Thymus (tissue), 11 donors: ENCODE results near the gene SGCA. TPM values are rescaled to one million over a fixed set of nuclear protein-coding genes. Genes with fewer than 3 reads are reported as not detected.

Experiments used
- DNase-seq, 9 donors: peaks; one replicate each; pipeline ENCODE4 v3.0.0-alpha.2; 2013; ENCODE audit warnings: low spot score in 9 of 9, low read depth in 6 of 9, missing footprints in 1 of 9
- H3K27ac ChIP-seq, 2 donors: one replicate each; pipeline ENCODE4 v1.5.1; 2013; ENCODE audit warnings: control low read depth in 1 of 2, low read depth in 1 of 2, low read length in 1 of 2, mild to moderate bottlenecking in 1 of 2, moderate library complexity in 1 of 2
- H3K27me3 ChIP-seq, 2 donors: one replicate each; pipeline ENCODE4 v1.5.1; 2013; ENCODE audit warnings: low read length in 1 of 2; ENCODE audit not compliant: control insufficient read depth in 2 of 2, insufficient read depth in 1 of 2
- H3K36me3 ChIP-seq, 2 donors: one replicate each; pipeline ENCODE4 v1.5.1; 2013; ENCODE audit warnings: low read length in 1 of 2, mild to moderate bottlenecking in 1 of 2, moderate library complexity in 1 of 2; ENCODE audit not compliant: control insufficient read depth in 2 of 2, insufficient read depth in 2 of 2
- H3K4me1 ChIP-seq, 2 donors: one replicate each; pipeline ENCODE4 v1.5.1; 2013; ENCODE audit warnings: low read length in 2 of 2; ENCODE audit not compliant: control insufficient read depth in 2 of 2, insufficient read depth in 2 of 2
- H3K4me3 ChIP-seq, 2 donors: one replicate each; pipeline ENCODE4 v1.5.1; 2013; ENCODE audit warnings: low read length in 2 of 2, control low read depth in 1 of 2, mild to moderate bottlenecking in 1 of 2
- H3K9me3 ChIP-seq, 2 donors: one replicate each; pipeline ENCODE4 v1.5.1; 2013; ENCODE audit warnings: low read length in 1 of 2, mild to moderate bottlenecking in 1 of 2; ENCODE audit not compliant: control insufficient read depth in 2 of 2, insufficient read depth in 1 of 2
- WGBS: extraction: QIAGEN DNeasy Blood & Tissue Kit; methylation state at CpG from one replicate; pipeline ENCODE4 v1.1.7; 2013; 5-methylcytosine and 5-hydroxymethylcytosine counted together
- polyA plus RNA-seq: library from polyadenylated mRNA; stranded (reverse); fragments of 200-250 nt; gene quantifications from one replicate; pipeline ENCODE4 v1.2.3, GENCODE V29; 2013
- total RNA-seq: library from RNA; stranded (reverse); fragments of 120-200 nt; gene quantifications from one replicate; pipeline ENCODE4 v1.2.4, GENCODE V29; 2013
- donor health status: healthy.

Gene SGCA
- total and polyA plus RNA-seq, 2 donors: 1.7 to 5.4 TPM

DNA sequence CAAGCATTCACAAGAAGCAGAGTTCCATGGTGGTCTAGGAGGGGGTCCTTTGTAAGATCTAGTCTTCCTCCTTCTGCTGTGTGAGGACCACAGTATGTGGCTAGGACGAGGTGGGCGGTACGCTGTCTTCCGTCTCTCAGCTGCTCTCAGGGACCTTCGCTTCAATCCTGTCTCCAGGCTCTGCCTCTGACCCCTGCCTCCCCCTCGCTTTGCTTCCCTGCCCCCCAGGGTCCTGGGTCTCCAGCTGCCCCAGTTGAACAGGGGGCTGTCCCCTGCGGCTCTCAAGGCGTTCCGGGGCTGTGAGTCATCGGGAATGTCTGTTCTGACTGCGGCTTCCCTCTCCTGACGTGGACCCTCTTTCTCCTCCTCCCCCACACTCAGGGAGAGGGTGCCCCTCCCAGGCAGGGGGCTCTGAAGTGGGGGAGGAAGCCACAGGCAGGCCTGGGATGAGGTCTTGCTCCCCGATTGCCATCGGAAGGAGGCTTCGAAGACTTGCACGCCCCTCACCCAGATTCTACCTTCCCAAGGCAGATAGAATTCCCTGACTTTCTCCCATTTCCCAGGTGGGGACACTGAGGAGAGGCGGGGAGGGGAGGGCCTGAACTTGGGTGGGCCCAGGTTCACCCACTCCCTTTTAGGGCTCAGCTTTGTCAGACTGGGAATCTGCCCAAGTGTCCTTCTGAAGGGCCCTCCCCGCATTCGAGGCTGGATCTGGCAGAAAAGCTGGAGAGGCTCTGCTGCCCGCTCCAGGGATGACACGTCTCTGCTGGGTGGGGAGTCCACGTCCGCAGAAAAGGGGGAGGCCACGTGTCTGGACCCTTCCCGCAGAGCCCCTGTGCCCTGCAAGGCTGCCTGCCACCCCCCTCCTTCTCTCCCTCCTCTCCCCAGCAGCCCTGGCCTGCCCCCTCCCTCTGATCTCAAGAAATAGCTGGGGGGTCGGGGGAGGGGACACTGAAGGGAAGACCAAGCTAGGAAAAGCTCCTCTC lies 44.7 kb downstream of the SGCA start:
- WGBS: 76% methylated on average over 26 of the region's 26 CpGs
- Histone ChIP-seq H3K36me3 (no peaks in the 10 kb centered on the region), H3K27ac (peak overlapping the region in 1 of 2 donors; percentile 43), H3K4me3 (no peak overlapping the region), H3K4me1 (peaks cover 2 to 21% of the 10 kb centered on the region in 2 donors), H3K9me3 (no peaks in the 10 kb centered on the region), H3K27me3 (peaks cover 0 to 56% of the 10 kb centered on the region in 2 donors)
- DNase-seq: no peak

DNA sequence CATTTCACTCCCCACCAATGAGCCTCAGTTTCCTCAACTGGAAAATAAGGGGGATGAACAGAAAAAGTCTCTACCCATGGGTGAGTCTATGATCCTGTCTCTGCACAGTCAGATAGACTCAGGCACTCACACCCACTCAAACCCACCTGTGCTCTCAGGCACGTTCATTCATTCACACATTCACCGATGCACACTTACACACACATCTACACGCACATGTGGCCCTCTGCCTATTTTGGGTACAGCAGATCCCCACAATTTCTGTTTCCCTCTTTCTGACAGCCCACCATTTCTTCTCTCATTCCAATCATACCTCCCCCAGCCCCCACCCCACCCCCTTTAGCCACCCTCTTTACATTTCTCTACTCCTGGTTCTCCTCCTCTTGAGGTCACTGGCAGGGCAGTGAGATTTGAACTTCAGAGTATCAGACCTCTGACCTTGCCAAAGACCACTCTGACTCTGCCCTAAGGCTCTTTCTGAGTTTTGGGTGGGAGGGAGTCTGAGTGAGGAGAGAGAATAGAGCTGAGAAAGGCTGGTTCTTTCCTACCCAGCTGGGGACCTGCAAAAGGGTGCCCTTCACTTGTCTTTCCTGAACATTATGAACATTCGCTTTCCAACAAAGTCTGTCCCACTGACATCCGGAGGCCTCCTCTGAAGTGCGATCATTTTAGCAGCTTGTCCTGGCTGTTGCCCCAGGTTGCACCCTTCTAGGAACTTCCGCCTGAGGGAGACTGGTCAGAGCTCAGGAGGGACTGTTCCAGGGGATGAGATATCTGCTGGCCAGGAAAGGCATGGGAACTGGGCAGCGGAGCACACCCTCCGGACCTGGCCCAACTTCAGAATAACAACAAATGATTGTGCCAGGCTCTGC lies 45.7 kb downstream of the SGCA start:
- peaks cover 0 to 48% of the 10 kb centered on the region in 2 donors for H3K27me3 ChIP-seq
- 95% methylated on average over 9 of the region's 9 CpGs for WGBS
- peaks cover 2 to 21% of the 10 kb centered on the region in 2 donors for H3K4me1 ChIP-seq
- H3K9me3 ChIP-seq: no peaks in the 10 kb centered on the region
- H3K36me3 ChIP-seq: no peaks in the 10 kb centered on the region
- no peak overlapping the region for H3K27ac ChIP-seq
- no peak overlapping the region for H3K4me3 ChIP-seq
- DNase-seq: no peak

DNA sequence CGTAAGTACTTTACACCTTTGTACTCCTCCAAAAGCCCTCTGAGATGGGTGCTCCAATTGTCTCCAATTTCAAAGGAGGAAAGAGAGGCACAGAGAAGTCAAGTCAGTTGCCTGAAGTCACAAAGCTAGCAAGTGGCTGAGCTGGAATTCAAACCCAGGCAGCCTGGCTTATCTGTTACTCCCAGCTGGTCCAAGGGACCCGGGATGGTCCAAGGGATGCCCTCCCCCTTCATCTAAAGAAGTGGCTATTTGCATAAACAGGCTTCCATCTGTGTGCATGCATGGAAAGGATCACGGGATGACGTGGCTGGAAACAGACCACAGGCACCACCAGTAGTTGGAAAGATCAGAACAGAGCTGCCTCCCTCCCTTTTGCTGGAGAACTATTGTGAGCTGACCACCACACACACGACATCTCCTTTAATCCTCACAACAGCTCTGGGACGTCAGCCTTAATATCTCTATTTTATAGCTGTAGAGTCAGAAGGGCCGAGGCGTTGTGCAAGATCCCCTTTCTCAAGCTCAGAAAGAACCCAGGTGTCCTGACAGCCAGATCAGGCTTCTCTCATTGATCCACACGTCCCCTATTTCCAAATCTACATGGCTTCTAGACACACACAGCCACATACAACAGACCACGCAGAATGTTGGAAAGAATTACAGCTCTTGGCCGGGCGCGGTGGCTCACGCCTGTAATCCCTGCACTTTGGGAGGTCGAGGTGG lies 46.5 kb downstream of the SGCA start:
- H3K36me3 ChIP-seq: no peaks in the 10 kb centered on the region
- H3K27ac ChIP-seq: no peak overlapping the region
- no peaks in the 10 kb centered on the region for H3K9me3 ChIP-seq
- 93% methylated on average over 15 of the region's 15 CpGs for WGBS
- peaks cover 0 to 19% of the 10 kb centered on the region in 2 donors for H3K4me1 ChIP-seq
- DNase-seq: no peak
- H3K4me3 ChIP-seq: no peak overlapping the region
- H3K27me3 ChIP-seq: peaks cover 0 to 42% of the 10 kb centered on the region in 2 donors

DNA sequence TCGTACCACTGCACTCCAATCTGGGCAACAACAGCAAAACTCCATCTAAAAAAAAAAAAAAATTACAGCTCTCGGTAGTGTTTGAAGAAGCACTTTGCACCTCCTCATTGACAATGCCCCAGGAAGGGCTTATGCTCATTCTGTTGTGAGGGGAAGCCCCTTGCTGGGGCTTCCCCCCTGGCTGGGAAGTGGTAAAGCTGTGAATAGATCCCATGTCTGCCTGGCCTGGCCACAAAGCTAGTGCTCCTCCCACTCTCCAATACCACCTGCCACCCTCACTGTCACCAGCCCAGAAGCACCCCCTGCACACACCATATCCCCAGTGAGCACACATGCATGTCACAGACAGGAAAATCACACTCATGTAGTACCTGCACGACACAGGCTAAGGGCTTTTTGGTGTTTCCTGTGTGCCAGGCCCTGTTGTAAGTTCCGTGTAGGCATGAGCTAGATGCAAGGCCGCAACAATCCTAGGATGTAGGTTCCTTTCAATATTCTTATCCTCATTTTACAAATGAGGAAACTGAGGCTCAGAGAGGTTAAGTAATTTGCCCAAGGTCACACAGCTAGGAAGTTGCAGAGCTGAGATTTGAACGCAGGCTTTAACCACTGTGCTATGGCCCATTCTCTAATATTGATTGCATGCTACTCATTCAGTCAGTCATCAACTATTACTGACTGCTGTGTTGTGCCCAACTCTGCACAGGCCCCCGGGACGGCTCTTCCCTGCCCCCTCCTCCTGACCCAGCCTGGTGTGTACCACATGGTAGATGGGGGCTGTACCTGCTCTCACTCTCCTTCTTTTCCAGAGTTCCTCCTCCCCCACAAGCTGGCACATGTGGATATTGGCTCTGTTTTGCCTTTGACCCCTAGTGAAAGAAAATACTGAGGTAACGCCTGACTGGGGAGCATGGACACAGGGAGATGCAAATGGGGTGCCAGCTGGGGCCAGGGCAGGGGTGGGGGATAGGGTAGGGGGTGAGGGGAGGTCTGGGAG lies 47.5 kb downstream of the SGCA start:
- DNase-seq: peak in 5 of 9 donors; percentile 8 to 64 (median 21)
- Histone ChIP-seq H3K27me3 (peaks cover 0 to 31% of the 10 kb centered on the region in 2 donors), H3K36me3 (no peaks in the 10 kb centered on the region), H3K4me1 (peaks cover 0 to 19% of the 10 kb centered on the region in 2 donors), H3K4me3 (no peak overlapping the region), H3K9me3 (no peaks in the 10 kb centered on the region), H3K27ac (peak overlapping the region in 1 of 2 donors; percentile 11)
- 74% methylated on average over 9 of the region's 9 CpGs for WGBS

DNA sequence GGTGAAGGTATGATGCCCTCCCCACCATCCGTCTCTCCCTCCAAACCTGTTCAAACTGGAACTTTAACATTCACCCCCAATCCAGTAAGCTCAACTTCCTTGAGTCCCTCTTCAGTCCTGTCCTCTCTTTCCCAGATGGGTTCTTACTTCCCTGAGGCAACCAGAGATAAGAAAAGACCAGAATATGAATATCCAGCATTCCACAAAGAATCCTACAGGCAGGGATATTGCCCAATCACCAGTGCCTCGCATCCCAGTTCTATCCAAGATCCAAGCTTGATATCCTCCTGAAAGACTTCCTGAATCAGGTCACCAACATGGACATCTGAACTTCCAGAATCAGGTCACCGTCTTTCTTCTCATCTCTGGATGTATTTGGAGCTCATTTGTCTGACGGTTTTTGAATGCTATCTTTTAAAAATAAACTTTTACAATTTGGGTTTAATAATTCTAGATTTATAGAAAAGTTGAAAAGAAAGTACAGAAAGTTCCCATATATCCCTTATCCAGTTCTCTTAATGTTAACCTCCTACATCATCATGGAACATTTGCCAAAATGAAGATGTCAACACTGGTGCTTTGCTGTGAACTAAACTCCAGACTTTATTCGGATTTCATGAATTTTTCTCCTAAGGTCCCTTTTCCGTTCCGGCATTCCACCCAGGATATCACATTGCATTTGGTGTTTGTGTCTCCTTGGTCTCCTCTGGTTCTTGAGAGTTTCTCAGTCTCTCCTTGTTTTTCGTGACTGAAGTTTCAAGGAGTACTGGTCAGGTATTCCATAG lies 49.4 kb downstream of the SGCA start:
- DNase-seq: no peak
- no peaks in the 10 kb centered on the region for H3K9me3 ChIP-seq
- peaks cover 0 to 15% of the 10 kb centered on the region in 2 donors for H3K27me3 ChIP-seq
- H3K27ac ChIP-seq: no peak overlapping the region
- peaks cover 0 to 22% of the 10 kb centered on the region in 2 donors for H3K4me1 ChIP-seq
- H3K4me3 ChIP-seq: no peak overlapping the region
- H3K36me3 ChIP-seq: no peaks in the 10 kb centered on the region
- 94% methylated on average over 8 of the region's 8 CpGs for WGBS

DNA sequence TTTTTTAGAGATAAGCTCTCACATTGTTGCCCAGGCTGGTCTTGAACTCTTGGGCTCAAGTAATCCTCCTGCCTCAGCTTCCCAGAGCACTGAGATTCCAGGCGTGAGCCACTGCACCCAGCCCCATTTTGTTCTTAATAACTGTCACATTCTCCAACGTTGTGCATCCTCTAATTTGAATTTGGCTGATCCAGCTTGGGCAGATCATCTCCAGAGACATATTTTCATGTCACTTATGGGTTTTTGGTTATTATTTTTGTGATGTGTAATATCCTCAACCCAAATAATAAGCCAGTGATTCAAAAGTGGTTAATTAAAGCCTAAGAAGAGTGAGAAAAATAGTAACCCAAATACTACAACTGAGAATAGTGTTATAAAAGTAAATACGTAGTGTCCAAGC lies 51.8 kb downstream of the SGCA start:
- Histone ChIP-seq H3K27ac (no peak overlapping the region), H3K4me1 (peaks cover 4 to 26% of the 10 kb centered on the region in 2 donors), H3K9me3 (no peaks in the 10 kb centered on the region), H3K27me3 (no peaks in the 10 kb centered on the region), H3K4me3 (no peak overlapping the region), H3K36me3 (no peaks in the 10 kb centered on the region)
- 91% methylated on average over 3 of the region's 3 CpGs for WGBS
- DNase-seq: no peak

DNA sequence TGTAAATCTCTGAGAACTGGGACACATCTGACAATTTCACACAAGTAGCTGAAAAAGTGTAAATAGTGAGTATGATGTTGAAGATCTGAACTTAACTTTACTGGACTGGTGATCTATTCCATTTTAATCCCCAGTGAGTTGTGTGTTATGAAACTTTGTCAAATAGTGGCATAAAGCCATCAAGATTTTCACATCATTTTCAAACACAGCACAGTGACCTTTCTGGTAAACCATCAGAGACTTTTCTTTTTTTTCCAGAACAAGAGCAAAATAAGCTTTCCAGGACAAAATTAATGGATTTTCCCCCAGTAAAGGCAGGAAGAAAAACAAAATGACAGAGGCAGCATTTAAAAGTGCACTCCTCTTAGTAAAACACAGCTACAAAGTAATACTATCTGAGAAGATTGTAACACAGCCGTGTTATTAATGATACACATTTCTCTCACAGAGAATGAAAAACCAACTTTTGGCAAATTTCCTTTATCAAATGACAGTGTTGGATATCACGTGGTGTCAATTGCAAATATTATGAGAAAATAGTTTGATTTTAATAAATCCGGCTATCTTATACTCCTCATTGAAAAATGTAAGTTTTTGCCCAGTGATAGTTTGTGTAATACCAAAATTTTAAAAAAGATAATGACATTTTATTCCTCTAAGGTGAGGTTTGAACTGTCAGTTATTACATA lies 52.4 kb downstream of the SGCA start:
- Histone ChIP-seq H3K27me3 (no peaks in the 10 kb centered on the region), H3K4me3 (no peak overlapping the region), H3K4me1 (peaks cover 4 to 23% of the 10 kb centered on the region in 2 donors), H3K36me3 (no peaks in the 10 kb centered on the region), H3K9me3 (no peaks in the 10 kb centered on the region), H3K27ac (no peak overlapping the region)
- no peak for DNase-seq
- WGBS: 95% methylated on average over 3 of the region's 3 CpGs
